NCI-H510A treated with DMSO at 0.1 percent for 48 hours (cell line): ENCODE data around the gene CCR6.
"Not testable (repeated sequence)": the region's sequence is repeated elsewhere in the genome, so short reads cannot be mapped to it uniquely, and the experiment has no call there.

Source experiments
- DNase-seq: peaks from one replicate; lab custom pipeline; 2025; lab: John Stamatoyannopoulos, UW

The CCR6 gene

GRCh38 chr6:167143041-167143440 is 20.1 kb downstream of the CCR6 start:
- no peak for DNase-seq

DNA sequence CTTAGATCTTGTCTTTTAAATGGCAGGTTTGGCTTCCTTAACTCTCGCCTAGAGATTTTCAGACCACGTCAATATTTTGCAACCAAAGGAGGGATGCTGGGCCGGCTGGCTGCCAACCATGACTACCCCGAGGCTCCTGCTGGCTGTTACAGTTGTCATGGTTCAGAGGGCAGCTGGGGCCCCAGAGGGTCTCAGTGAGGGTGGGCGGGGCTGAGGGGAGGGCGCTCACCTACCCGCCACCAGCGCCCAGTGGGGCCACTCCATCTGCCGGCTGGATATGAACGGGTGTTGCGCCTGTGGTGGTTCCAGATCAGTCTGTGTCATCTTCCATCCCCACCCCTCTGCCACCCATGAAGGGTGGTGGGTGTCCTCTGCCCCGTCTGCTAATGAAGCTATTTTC is 22.6 kb downstream of the CCR6 start:
- no peak for DNase-seq

DNA sequence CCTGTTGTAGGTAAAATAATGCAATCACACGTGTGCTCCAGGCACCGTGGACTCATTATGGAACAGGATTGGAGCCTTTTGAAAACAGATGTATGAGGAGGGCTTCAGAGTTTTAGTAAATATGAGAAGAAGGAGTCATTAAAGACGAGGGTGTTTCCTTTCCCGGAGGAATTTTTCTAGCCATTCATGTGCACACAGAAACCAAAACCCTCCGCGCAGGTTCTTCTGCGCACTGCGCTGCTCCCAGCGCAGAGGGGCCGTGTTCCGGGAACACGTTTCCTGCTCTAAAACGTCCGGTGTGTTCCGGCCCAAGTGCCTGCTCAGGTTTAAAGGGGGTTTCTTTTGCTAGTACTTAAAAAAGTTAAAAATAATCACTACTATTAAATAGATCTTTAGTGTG is 23.2 kb downstream of the CCR6 start:
- no peak for DNase-seq

GRCh38 chr6:167146977-167147376 is 24.1 kb downstream of the CCR6 start:
- no peak for DNase-seq

DNA sequence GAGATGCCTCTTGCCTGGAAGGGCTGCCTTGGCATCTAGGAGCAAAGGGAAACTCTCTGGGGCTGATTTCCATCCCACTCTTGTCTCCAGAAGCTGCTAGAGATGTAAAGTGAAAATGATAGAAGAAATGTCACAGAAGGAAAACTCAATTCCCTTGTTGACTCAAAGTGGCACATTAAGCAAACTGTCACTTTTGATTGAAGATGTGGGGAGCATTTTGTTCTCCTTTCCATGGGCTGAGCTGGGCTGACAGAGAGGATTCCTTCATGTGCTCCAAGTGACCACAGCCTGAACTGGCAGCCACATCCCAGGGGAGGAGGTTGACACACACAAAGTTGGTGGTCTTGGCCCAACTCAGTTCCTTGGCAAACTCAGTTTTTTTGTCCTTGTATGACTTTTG is 25.1 kb downstream of the CCR6 start:
- DNase-seq, result no peak

GRCh38 chr6:167148997-167149396 is 26.1 kb downstream of the CCR6 start:
- DNase-seq, result no peak

DNA sequence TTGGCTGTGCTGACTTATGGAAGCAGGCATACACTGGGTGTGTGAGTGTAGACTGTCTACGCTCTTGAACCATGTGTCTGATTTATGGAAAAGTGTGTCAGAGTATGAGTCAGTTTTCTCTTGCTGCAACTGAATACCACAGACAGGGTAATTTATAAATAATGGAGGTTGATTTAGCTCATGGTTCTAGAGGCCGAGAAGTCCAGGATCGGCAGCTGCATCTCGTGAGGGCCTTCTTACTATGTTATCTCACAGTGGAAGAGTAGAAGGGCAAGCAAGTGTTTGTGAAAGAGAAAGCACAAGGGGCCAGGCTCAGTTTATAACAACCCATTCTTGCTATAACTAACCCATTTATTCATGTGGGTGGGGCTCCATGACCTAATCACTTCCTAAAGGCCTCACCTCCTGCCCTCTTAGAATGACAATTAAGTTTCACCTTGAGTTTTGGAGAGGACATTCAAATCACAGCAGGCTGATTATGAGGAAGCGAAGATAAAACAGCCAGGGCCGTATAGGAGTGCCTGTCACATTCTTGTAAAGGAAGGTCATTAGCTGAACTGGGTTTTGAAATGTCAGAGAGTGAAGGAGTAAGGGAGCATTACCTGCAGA is 28.1 kb downstream of the CCR6 start:
- DNase-seq, result no peak

GRCh38 chr6:167151648-167152047 is 28.8 kb downstream of the CCR6 start:
- DNase-seq, result no peak

GRCh38 chr6:167152862-167153261 is 30.0 kb downstream of the CCR6 start:
- no peak for DNase-seq

DNA sequence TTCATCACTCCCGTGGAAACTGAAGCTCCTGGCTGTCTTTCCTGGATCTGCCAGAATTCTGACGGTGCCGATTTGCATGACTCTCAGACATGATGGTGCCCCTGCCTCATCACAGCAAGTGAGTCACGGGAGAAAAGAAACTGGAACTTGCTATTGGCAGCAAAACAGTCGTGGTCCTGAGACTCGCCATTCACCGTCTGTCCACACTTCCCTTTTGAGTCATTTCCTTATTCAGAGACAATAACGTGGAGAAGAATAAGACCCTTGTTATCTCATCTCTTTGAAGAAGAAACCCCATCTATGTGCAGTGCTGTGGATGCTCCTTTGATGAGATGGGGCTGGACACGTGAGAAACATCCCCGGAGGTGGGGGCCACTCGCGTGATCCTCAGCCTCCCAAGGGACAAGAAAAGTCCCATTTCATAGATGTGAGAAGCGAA is 30.6 kb downstream of the CCR6 start:
- DNase-seq, result no peak

DNA sequence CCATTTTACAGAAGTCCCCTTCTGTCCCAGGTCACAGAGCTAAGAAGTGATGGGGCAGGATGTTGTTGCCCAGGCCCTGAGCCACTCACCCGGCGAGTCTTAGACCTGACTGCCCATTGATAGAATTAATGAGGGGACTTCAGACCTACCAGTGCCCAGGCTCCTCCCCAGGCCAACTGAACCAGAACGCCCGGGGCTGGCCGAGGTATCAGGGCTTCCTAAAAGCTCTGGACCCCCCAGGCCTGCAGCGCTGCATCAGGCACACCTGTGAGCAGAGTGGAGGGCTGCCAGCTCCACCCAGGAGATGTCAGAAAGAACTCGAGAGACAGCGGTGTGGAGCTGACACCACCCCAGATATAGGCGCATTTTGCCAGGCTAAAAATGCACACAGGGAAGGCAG is 31.4 kb downstream of the CCR6 start:
- DNase-seq, result no peak

- DNase-seq, result no peak
Measured at GRCh38 chr6:167154895-167155294, 32.0 kb downstream of the CCR6 start.

DNA sequence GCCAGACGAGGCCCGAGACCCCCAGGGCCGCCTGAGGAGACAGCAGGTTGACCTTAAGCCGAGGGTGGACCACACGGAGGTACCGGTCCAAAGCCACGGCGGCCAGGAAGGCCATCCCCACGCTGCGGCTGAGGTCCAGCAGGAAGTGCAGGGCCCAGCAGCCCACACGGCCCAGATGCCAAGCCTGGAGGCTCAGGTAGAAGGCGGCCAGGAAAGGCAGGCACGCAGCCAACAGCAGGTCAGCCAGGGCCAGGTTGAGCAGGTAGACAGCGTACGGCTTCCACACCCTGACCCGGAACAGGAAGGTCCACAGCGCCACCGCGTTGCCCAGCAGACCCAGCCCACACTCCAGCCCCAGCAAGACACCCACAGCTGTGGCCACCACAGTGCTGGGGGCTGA is 34.5 kb downstream of the CCR6 start:
- no peak for DNase-seq

GRCh38 chr6:167157863-167158262 is 35.0 kb downstream of the CCR6 start, which contains the start of gene GPR31:
Gene GPR31 (minus strand): TSS chr6:167157980. CDS start chr6:167157831, 149 bp downstream.
- no peak for DNase-seq

- no peak for DNase-seq
Measured at GRCh38 chr6:167161851-167162467, 39.1 kb downstream of the CCR6 start.

GRCh38 chr6:167162591-167162990 is 39.7 kb downstream of the CCR6 start:
- DNase-seq, result no peak

DNA sequence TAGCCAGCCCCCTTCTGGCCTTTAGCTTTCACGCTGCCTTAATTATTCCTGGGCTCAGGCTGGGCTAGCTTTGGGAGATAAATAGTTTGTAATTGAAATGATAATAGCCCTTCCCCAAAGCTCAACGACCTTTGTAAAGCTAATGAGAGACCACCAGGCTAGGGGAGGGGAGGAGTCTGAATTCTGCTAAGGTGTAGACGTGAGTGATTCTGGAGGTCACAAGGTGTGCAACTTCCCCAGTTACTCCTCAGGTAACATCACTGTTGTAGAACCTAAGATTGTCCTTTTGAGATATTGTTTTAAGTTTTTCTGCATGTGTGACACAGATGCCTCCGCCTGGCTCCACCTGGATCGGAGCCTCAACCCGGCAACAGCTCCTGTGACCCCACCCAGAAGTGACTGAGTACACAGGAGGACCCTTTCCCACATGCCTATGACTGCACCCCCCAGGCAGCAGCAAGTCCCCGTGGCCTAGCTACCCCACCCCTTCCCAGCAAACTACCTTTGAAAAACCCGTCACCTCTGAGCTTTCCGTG is 40.6 kb downstream of the CCR6 start:
- no peak for DNase-seq

DNA sequence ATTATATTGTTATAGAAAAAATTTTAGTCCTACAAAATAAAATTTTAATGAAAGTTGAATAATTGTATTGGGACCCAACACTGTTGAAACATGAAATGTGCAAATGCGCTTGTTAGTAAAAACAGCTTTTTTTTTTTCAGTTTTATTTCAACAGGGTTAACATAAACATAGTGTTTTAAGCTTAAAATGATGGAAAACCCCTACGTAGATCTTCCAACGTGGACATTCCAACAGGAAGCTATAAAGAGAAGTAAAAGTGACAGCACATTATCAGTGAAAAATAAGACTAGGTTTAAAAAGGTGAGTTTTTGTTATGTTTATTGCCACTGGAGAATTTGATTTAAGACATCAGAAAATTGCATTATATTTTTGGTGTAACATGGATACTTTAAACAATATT is 41.4 kb downstream of the CCR6 start:
- DNase-seq, result no peak

GRCh38 chr6:167165858-167166471 is 43.1 kb downstream of the CCR6 start:
- DNase-seq, result no peak

GRCh38 chr6:167167699-167168098 is 44.8 kb downstream of the CCR6 start:
- not testable (repeated sequence) for DNase-seq

GRCh38 chr6:167168296-167168695 is 45.4 kb downstream of the CCR6 start:
- not testable (repeated sequence) for DNase-seq

DNA sequence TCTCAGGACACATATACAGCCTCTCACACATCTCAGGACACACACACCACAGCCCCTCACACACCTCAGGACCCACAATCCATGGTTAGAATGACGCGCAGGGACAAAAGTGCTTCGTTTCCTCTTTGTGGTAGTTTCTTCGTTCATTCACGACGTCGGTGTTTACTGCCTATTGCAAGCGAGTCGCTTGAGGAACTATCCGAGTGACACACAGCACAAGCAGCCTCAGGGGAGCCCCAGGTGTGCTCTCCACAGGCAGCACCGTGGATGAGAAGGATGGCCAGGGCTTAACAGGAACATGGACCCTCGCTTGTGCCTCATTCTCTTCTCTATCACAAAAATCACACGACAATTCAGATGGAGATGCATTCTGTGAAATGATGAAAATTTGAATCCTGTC is 47.0 kb downstream of the CCR6 start:
- not testable (repeated sequence) for DNase-seq

- DNase-seq, result not testable (repeated sequence)
Measured at GRCh38 chr6:167171300-167171699, 48.4 kb downstream of the CCR6 start.
